Mesenchymal stem cell (in vitro differentiated cells and primary cell): ENCODE results near the gene FBXO44.

ENCODE experiments used
- DNase-seq: peaks from one replicate; pipeline ENCODE4 v3.0.0-alpha.2; 2013
- H2AFZ ChIP-seq: one replicate; pipeline ENCODE4 v1.6.1; 2013; ENCODE audit warnings: low read depth, mild to moderate bottlenecking, control low read depth, inconsistent platforms, low read length, moderate library complexity
- H2AK5ac ChIP-seq: 2 replicates; pipeline ENCODE4 v1.6.1; 2013; ENCODE audit warnings: low read length, moderate library complexity, mild to moderate bottlenecking, inconsistent platforms; ENCODE audit not compliant: severe bottlenecking
- H2BK120ac ChIP-seq: one replicate; pipeline ENCODE4 v1.6.1; 2013; ENCODE audit warnings: low read depth, mild to moderate bottlenecking, inconsistent platforms, low read length, moderate library complexity
- H2BK12ac ChIP-seq, 2 experiments: one replicate each; pipeline ENCODE4 v1.6.1; 2013; ENCODE audit warnings: inconsistent platforms in 2 of 2, low read length in 2 of 2, mild to moderate bottlenecking in 2 of 2, moderate library complexity in 2 of 2, control low read depth in 1 of 2
- H2BK15ac ChIP-seq: one replicate; pipeline ENCODE4 v1.6.1; 2013; ENCODE audit warnings: mild to moderate bottlenecking, low read depth, inconsistent platforms; ENCODE audit not compliant: poor library complexity, severe bottlenecking
- H2BK5ac ChIP-seq: 2 replicates; pipeline ENCODE4 v1.6.1; 2013; ENCODE audit warnings: low read depth, mild to moderate bottlenecking, low read length, control low read depth, inconsistent platforms; ENCODE audit not compliant: poor library complexity, severe bottlenecking
- H3K14ac ChIP-seq, 2 experiments: one replicate each; pipeline ENCODE4 v1.6.1; 2013; ENCODE audit warnings: inconsistent platforms in 2 of 2, low read length in 2 of 2, control low read depth in 1 of 2, mild to moderate bottlenecking in 1 of 2, moderate library complexity in 1 of 2
- H3K18ac ChIP-seq, 2 experiments: one replicate each; pipeline ENCODE4 v1.6.1; 2013; ENCODE audit warnings: inconsistent platforms in 2 of 2, low read length in 2 of 2, control low read depth in 1 of 2, low read depth in 1 of 2, mild to moderate bottlenecking in 1 of 2
- H3K23ac ChIP-seq, 2 experiments: one replicate each; pipeline ENCODE4 v1.6.1; 2013; ENCODE audit warnings: inconsistent platforms in 2 of 2, low read length in 2 of 2, mild to moderate bottlenecking in 2 of 2, moderate library complexity in 2 of 2, control low read depth in 1 of 2
- H3K27ac ChIP-seq: 2 replicates; pipeline ENCODE4 v1.5.1; 2013; ENCODE audit warnings: mild to moderate bottlenecking, moderate library complexity, low read length, control low read depth, inconsistent platforms; ENCODE audit not compliant: poor library complexity, severe bottlenecking
- H3K27me3 ChIP-seq, 2 experiments: 2 replicates each; pipeline versions ENCODE4 v1.6.1 to v1.7.0; 2013; ENCODE audit warnings: low read length in 2 of 2, mild to moderate bottlenecking in 2 of 2, moderate library complexity in 2 of 2, control low read depth in 1 of 2, inconsistent platforms in 1 of 2; ENCODE audit not compliant: control insufficient read depth in 1 of 2, insufficient read depth in 1 of 2
- H3K36me3 ChIP-seq, 2 experiments: 2 replicates each; pipeline versions ENCODE4 v1.6.1 to v1.7.0; 2013; ENCODE audit warnings: low read length in 2 of 2, control low read depth in 1 of 2, inconsistent platforms in 1 of 2, low read depth in 1 of 2, mild to moderate bottlenecking in 1 of 2; ENCODE audit not compliant: insufficient read depth in 2 of 2, control insufficient read depth in 1 of 2
- H3K4ac ChIP-seq, 2 experiments: one replicate each; pipeline ENCODE4 v1.6.1; 2013; ENCODE audit warnings: inconsistent platforms in 2 of 2, low read length in 2 of 2, mild to moderate bottlenecking in 2 of 2, moderate library complexity in 2 of 2, control low read depth in 1 of 2, low read depth in 1 of 2
- H3K4me1 ChIP-seq: 2 replicates; pipeline ENCODE4 v1.6.1; 2013; ENCODE audit warnings: low read depth, low read length, control low read depth; ENCODE audit not compliant: control insufficient read depth, insufficient read depth
- H3K4me2 ChIP-seq: 2 replicates; pipeline ENCODE4 v1.6.1; 2013; ENCODE audit warnings: low read length, mild to moderate bottlenecking, inconsistent platforms; ENCODE audit not compliant: poor library complexity, severe bottlenecking
- H3K4me3 ChIP-seq, 2 experiments: 2 replicates each; pipeline versions ENCODE4 v1.5.1 to v1.7.0; 2013; ENCODE audit warnings: low read length in 2 of 2, mild to moderate bottlenecking in 2 of 2, control low read depth in 1 of 2, low read depth in 1 of 2; ENCODE audit not compliant: insufficient read depth in 1 of 2
- H3K79me1 ChIP-seq: replicated peaks from 2 replicates; pipeline ENCODE4 v1.6.1; 2013; ENCODE audit warnings: mild to moderate bottlenecking, control low read depth, low read length, inconsistent platforms; ENCODE audit not compliant: poor library complexity, severe bottlenecking
- H3K9ac ChIP-seq: 2 replicates; pipeline ENCODE4 v1.7.0; 2013; ENCODE audit warnings: mild to moderate bottlenecking, low read length, moderate library complexity
- H3K9me3 ChIP-seq: 2 replicates; pipeline ENCODE4 v1.7.0; 2013; ENCODE audit warnings: mild to moderate bottlenecking, low read length; ENCODE audit not compliant: control insufficient read depth
- H4K8ac ChIP-seq: one replicate; pipeline ENCODE4 v1.6.1; 2013; ENCODE audit warnings: inconsistent platforms, mild to moderate bottlenecking, low read length, moderate library complexity
- H4K91ac ChIP-seq: one replicate; pipeline ENCODE4 v1.6.1; 2013; ENCODE audit warnings: mild to moderate bottlenecking, low read length, inconsistent platforms
- WGBS: methylation state at CpG from one replicate; pipeline ENCODE4 v1.1.7; 2013; ENCODE audit warnings: mixed read lengths; 5-methylcytosine and 5-hydroxymethylcytosine counted together

FBXO44 gene

DNA sequence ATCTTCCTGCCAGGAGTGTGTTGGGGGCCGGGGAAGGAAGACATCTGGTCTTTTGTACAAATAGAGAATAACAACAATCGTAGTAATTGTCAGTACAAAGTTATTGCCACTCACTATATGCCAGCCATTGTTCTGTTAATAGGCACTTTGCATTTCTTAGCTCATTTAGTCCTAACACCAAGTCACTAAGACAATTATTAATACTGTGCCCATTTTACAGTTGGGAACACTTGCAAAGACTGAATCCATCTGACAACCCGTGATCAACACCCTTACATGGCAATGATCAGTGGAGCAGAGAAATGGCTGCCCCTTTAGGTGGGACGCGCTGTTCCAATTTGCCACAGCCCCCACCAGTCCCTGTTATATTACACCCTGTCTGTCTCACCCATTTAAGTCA, 33.8 kb upstream of the FBXO44 start:
- H2BK12ac ChIP-seq, result no peak overlapping the region
- no peak overlapping the region for H3K18ac ChIP-seq
- no peak for DNase-seq
- no peak overlapping the region for H3K4me2 ChIP-seq
- no peak overlapping the region for H2BK120ac ChIP-seq
- no peak overlapping the region for H3K4ac ChIP-seq
- H3K27me3 ChIP-seq, result peaks cover 7 to 88% of the 10 kb centered on the region in 2 experiments
- no peaks in the 10 kb centered on the region for H3K9me3 ChIP-seq
- H2BK5ac ChIP-seq, result no peak overlapping the region
- H3K14ac ChIP-seq, result no peak overlapping the region
- no peak overlapping the region for H4K8ac ChIP-seq
- H2AK5ac ChIP-seq, result no peak overlapping the region
- H2BK15ac ChIP-seq, result no peak overlapping the region
- H3K27ac ChIP-seq, result no peak overlapping the region
- no peaks in the 10 kb centered on the region for H3K79me1 ChIP-seq
- 96% methylated on average over 5 of the region's 5 CpGs for WGBS
- no peaks in the 10 kb centered on the region for H3K4me1 ChIP-seq
- H3K23ac ChIP-seq, result no peak overlapping the region
- no peak overlapping the region for H3K9ac ChIP-seq
- H4K91ac ChIP-seq, result no peak overlapping the region
- no peak overlapping the region for H2AFZ ChIP-seq
- H3K36me3 ChIP-seq, result no peaks in the 10 kb centered on the region
- no peak overlapping the region for H3K4me3 ChIP-seq

DNA sequence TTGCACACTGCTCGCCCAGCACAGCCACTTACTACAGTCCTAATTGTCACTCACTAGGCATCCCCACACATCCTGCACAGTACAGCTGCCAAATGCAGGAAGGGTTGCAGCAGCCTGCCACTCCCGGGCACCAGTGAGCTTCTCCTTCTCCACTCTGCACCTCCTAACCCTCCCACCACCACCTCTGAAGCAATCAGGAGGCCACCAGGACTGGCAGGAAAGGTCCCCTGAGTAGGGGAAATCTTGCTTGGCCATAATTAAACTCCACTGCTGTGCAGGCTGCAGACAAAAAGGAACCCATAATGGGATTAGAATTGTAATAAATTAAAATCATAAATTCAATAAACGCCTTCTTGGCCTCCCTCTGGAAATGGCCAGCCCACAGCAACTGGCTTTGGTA, 32.3 kb upstream of the FBXO44 start:
- no peaks in the 10 kb centered on the region for H3K9me3 ChIP-seq
- no peak overlapping the region for H3K4ac ChIP-seq
- 57% methylated on average over 3 of the region's 3 CpGs for WGBS
- no peak overlapping the region for H2AFZ ChIP-seq
- no peak for DNase-seq
- H4K8ac ChIP-seq, result no peak overlapping the region
- H3K27me3 ChIP-seq, result peaks cover 7 to 78% of the 10 kb centered on the region in 2 experiments
- no peak overlapping the region for H3K18ac ChIP-seq
- H2BK12ac ChIP-seq, result no peak overlapping the region
- no peak overlapping the region for H2BK15ac ChIP-seq
- H2BK5ac ChIP-seq, result no peak overlapping the region
- H3K4me2 ChIP-seq, result no peak overlapping the region
- no peaks in the 10 kb centered on the region for H3K4me1 ChIP-seq
- H3K4me3 ChIP-seq, result no peak overlapping the region
- H3K23ac ChIP-seq, result no peak overlapping the region
- H3K14ac ChIP-seq, result no peak overlapping the region
- no peak overlapping the region for H3K27ac ChIP-seq
- no peak overlapping the region for H2BK120ac ChIP-seq
- no peak overlapping the region for H3K9ac ChIP-seq
- no peaks in the 10 kb centered on the region for H3K79me1 ChIP-seq
- H4K91ac ChIP-seq, result no peak overlapping the region
- H3K36me3 ChIP-seq, result no peaks in the 10 kb centered on the region
- H2AK5ac ChIP-seq, result no peak overlapping the region

DNA sequence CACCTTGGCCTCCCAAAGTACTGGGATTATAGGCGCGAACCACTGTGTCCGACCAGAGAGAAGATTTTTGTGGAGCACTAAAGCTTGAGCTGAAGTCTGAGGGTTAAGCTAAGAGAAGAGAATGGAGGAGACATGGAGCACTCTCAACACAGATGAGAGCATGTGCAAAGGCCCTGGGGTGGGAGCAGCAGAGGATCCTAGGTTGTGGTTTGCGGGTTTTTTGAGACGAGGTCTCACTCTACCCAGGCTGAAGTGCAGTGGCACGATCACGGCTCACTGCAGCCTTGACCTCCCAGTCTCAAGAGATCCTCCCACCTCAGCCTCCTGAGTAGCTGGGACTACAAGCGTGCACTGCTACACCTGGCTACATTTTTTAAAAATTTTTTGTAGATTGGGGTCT, 31.0 kb upstream of the FBXO44 start:
- 81% methylated on average over 8 of the region's 8 CpGs for WGBS

DNA sequence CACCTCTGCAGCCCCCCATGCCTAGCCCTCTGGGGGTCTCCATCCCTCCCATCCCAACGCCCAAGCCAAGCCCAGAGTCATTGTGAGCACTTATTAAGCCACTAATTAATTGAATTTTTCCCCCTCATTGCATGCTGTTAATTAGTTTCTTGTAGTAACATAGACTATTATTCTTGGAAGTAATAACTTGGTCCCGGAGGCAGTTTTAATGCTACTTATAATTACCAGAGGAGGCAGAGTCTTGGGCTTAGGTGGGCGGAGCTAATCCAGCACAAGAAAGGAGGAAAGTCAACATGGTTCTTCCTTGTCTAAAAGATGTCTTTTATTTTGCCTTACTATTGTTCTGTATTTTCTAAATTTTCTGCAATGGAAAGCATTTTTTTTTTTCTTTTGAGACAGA, 28.1 kb upstream of the FBXO44 start:
- Histone ChIP-seq H3K4ac (no peak overlapping the region), H2AFZ (no peak overlapping the region), H3K79me1 (no peaks in the 10 kb centered on the region), H3K4me1 (no peaks in the 10 kb centered on the region), H3K9me3 (no peaks in the 10 kb centered on the region), H2BK15ac (no peak overlapping the region), H2BK12ac (no peak overlapping the region), H3K36me3 (no peaks in the 10 kb centered on the region), H2BK5ac (no peak overlapping the region), H3K27ac (no peak overlapping the region), H4K91ac (no peak overlapping the region), H2BK120ac (no peak overlapping the region), H2AK5ac (no peak overlapping the region), H3K4me3 (no peak overlapping the region), H3K18ac (no peak overlapping the region), H3K23ac (no peak overlapping the region), H3K27me3 (peaks cover 18 to 69% of the 10 kb centered on the region in 2 experiments), H4K8ac (no peak overlapping the region), H3K9ac (no peak overlapping the region), H3K14ac (no peak overlapping the region), H3K4me2 (no peak overlapping the region)
- 89% methylated on average over 2 of the region's 3 CpGs for whole genome bisulfite sequencing
- DNase-seq, result no peak

More for the DNA sequence above, 31.0 kb upstream of the FBXO44 start:
- no peak overlapping the region for H2AFZ ChIP-seq
- H3K4me3 ChIP-seq, result no peak overlapping the region
- peaks cover 9 to 71% of the 10 kb centered on the region in 2 experiments for H3K27me3 ChIP-seq
- no peak overlapping the region for H3K23ac ChIP-seq
- no peak overlapping the region for H4K8ac ChIP-seq
- H3K79me1 ChIP-seq, result no peaks in the 10 kb centered on the region
- H4K91ac ChIP-seq, result no peak overlapping the region
- no peak for DNase-seq
- H3K4me2 ChIP-seq, result no peak overlapping the region
- no peak overlapping the region for H3K14ac ChIP-seq
- H3K4ac ChIP-seq, result no peak overlapping the region
- no peaks in the 10 kb centered on the region for H3K36me3 ChIP-seq
- H3K9ac ChIP-seq, result no peak overlapping the region
- no peaks in the 10 kb centered on the region for H3K4me1 ChIP-seq
- no peak overlapping the region for H2BK12ac ChIP-seq
- H2BK15ac ChIP-seq, result no peak overlapping the region
- no peak overlapping the region for H2BK5ac ChIP-seq
- H3K18ac ChIP-seq, result no peak overlapping the region
- no peak overlapping the region for H3K27ac ChIP-seq
- no peak overlapping the region for H2AK5ac ChIP-seq
- no peaks in the 10 kb centered on the region for H3K9me3 ChIP-seq
- no peak overlapping the region for H2BK120ac ChIP-seq
